DLD1 (cell line): ENCODE results near the gene SLCO4A1.

Source experiments
- in situ Hi-C: cut with HindIII; loops from 2 replicates; pipeline ENCODE4 v1.10.0; 2017; ENCODE audit warnings: low sequenced_read_pairs

The SLCO4A1 gene

DNA sequence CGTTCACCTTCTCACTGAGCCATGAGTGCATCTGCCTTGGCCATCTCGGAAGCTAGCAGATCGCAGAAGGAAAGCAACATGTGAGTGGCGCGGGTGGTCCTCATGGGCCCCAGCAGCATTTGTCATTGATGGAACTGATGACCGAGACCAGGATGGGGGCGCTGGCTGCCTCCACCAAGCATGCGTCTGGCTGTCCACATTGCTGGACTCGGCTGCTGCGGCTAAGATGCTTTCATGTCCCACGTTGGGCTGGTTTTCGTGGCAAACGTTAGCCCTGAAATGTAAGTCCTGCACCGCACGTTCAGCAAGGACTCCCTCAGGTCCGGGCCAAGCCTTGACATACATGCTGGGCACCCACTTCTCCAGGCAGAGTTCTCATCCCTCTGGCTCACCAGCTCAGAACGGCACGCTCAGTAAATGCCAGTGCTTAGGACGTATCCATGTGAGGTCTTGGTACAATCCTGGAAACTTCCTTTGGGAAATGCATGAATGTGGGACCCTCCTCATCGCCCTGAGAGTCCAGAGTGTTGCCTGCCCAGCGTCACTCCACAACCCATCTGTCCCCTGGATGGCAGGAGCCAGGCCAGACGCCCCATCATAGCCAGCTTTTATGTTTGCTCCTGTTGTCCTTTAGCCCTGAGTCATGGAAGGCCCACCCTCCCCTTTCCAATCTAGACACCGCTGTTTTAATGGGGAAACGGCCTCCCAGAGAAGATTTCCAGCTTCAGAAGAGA, 8.4 kb downstream of the SLCO4A1 start:
- in situ Hi-C loops: no loop called here

DNA sequence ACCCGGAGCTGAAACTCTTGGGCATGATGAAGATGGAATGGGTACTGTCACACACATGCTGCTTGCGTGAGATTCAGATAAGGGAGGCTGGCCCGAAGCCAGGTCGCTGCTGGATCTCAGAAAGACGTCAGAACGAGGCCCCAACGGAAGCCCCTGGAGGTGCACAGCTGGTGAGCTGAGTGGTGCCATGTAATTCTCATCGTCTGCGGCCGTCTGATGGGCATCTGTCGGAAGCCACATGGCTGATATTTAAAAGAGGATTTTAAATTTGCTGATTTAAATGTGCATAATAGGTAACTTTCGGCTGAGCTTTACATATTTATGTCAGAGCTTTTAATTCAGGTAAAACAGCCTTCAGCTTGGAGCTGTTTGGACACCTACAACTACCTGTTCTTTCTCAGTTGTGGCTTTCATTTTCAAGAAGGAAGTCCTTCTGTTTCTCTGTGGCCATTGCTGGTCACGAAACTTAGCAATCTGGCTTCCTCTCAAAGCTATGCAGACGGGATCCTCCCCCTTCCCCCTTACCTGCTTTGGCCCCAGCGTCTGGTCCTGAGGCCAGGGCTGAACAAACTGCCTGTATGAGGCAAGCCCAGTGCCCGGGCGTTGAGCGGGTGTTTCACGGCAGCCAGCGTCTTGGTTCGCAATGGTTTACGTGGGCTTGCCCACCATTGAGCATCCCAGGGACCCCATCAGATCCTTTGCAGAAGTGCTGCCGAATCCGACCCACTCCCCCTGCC, 9.2 kb downstream of the SLCO4A1 start:
- in situ Hi-C loops: no loop called here

DNA sequence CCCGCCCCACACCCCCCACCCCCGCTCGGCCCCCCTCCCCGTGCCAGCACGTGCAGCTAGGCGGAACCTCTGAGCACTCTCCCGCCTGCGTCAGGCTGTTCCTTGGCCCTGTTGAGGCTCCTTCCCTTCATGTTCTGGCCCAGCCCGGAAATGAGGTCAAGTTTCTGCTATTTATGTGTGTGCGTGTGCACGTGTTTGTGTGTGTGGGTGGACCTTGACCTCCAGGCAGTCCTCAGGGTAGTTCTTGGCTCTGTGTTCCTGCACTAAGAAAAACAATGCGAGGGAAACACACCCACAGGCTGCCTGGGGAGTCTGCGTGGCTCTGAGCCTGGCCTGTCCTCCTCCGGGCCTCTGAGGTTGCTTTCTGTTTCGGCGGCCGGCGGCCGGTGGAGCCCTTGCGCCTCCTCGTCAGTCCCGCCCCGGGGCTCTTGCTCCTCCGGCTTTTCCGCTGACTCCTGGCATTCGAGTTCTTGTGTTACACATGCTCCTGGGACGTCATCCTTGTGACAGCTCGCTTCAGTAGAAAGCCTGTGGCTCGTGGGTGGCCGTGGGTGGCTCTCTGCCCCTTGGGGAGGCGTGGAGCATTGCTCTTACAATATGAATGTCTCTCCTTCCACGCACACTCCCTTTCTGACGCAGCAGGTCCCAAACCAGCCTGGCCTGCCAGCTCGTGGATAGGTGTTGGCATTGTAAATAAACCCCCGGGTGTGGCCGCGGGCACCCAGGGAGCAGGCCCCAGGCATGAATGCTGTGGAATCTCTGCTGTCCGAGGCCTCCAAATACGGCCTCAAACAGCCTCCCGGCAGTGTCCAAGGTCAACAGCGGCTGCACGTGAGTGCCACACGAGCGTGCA, 10.0 kb downstream of the SLCO4A1 start:
- in situ Hi-C loops: no loop called here

- in situ Hi-C loops: no loop called here
These were observed 10.6 kb downstream of the SLCO4A1 start for GRCh38 chr20:62652894-62653305.

DNA sequence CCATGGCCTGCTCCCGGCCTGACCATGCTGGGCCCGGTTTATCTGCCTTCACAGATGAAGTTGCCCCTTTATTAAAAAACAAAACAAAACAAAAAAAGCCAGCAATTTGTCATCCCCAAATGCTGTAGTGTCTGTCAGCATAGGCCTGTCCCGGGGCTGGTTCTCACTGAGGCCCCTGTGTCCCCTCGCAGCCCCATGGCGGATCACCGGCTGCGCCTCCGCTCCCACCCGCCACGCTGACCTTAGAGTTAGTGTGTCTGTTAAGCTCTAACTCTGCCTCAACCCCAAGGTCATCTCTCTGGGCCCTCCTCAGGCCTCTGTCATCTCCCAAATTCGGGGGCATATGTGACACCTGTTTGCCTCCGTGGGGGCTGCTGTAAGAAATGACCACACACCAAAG, 11.1 kb downstream of the SLCO4A1 start:
- in situ Hi-C loops: no loop called here

GRCh38 chr20:62653951-62654685, 11.8 kb downstream of the SLCO4A1 start:
- in situ Hi-C loops: no loop called here

DNA sequence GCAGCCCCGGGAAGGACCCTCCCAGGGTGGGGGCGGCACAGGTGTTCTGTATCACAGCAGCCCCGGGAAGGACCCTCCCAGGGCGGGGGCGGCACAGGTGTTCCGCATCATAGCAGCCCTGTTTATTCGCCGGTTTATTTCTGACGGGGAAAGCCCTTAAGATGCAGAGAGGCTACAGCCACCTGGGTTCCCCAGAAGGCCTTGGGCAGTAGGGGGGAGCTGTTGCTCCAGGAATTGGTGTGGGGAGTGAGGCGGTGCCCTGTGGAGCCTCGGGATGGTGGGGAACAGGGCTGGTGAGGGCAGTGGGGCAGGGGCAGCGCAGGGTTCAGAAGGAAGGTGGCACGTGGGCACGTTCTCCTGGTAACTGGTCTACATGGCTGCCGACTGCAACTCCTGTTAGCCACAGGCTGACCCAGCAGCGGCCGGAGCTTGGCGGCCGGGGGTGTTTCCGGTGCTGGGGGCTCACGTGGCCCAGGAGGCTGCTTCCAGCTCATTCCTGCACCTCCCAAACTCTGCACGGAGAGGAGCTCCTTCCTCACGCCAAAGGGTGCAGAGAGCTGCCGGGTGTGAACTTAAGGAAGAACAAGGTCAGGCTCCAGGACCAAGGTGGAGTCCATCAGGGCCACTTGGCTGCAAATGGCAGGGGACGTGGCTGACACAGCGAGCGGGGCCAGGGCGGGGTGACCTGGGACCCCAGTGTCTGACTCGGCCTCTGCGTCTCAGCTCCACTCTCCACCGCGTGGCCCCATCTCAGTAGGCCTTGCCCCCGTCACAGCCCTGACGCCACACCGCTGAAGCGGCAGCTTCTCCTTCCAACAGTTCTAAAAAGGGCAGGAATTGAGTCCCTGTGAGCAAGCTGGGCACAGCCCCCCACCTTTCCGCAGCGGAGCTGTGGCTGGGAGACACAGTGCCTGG, 13.2 kb downstream of the SLCO4A1 start:
- in situ Hi-C loops: no loop called here

DNA sequence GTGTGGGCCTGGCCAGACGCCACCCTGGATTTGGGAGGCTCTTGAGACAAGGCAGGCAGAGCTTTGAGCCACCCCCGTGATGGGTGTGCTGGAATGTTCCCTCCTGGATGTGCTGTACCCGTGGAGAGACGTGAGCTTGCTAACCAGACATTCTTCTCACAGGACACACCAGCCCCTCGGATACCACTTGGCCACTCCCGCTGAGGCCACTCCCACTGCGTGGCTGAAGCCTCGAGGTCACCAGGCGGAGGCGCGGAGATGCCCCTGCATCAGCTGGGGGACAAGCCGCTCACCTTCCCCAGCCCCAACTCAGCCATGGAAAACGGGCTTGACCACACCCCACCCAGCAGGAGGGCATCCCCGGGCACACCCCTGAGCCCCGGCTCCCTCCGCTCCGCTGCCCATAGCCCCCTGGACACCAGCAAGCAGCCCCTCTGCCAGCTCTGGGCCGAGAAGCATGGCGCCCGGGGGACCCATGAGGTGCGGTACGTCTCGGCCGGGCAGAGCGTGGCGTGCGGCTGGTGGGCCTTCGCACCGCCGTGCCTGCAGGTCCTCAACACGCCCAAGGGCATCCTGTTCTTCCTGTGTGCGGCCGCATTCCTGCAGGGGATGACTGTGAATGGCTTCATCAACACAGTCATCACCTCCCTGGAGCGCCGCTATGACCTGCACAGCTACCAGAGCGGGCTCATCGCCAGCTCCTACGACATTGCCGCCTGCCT, 14.1 kb downstream of the SLCO4A1 start:
- in situ Hi-C loops: no loop called here

GRCh38 chr20:62656919-62657588, 14.8 kb downstream of the SLCO4A1 start:
- in situ Hi-C loops: no loop called here

- in situ Hi-C loops: no loop called here
These were observed 15.3 kb downstream of the SLCO4A1 start for GRCh38 chr20:62657589-62657942.

- in situ Hi-C loops: no loop called here
These were observed 15.7 kb downstream of the SLCO4A1 start for GRCh38 chr20:62657956-62658355.

- in situ Hi-C loops: no loop called here
These were observed 16.4 kb downstream of the SLCO4A1 start for GRCh38 chr20:62658593-62659178.

- in situ Hi-C loops: no loop called here
These were observed 17.4 kb downstream of the SLCO4A1 start for GRCh38 chr20:62659488-62660239.

DNA sequence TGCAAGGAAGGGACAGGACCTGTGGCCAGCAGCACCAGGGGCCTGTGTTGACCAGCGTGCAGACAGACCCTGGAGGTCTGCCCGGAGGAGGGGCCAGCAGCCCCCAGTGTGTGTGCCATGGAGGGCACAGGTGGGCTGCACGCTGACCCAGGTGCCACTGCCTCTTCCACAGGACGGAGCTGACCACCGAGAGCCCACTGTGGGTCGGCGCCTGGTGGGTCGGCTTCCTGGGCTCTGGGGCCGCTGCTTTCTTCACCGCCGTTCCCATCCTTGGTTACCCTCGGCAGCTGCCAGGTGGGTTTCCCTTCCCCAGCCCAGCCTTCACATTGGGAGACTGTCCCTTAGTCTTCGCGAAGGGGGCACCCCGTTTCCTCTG, 17.9 kb downstream of the SLCO4A1 start:
- in situ Hi-C loops: no loop called here

GRCh38 chr20:62660768-62661167, 18.5 kb downstream of the SLCO4A1 start:
- in situ Hi-C loops: no loop called here

GRCh38 chr20:62661647-62662046, 19.3 kb downstream of the SLCO4A1 start:
- in situ Hi-C loops: no loop called here

GRCh38 chr20:62662422-62662821, 20.1 kb downstream of the SLCO4A1 start:
- in situ Hi-C loops: no loop called here
